T-helper 9 cell (primary cell): ENCODE data around the gene MORC3.
A peak's percentile ranks its signal among the peaks of the same experiment; 100 is the strongest.
"Not testable (repeated sequence)": the region's sequence is repeated elsewhere in the genome, so short reads cannot be mapped to it uniquely, and the experiment has no call there.

Experiments used
- DNase-seq: peaks from one replicate; pipeline ENCODE4 v3.0.0-alpha.2; 2020
- total RNA-seq, 2 donors: gene quantifications; one replicate each; lab custom pipeline; 2026; lab: John Stamatoyannopoulos, UW

Gene MORC3, protein sequence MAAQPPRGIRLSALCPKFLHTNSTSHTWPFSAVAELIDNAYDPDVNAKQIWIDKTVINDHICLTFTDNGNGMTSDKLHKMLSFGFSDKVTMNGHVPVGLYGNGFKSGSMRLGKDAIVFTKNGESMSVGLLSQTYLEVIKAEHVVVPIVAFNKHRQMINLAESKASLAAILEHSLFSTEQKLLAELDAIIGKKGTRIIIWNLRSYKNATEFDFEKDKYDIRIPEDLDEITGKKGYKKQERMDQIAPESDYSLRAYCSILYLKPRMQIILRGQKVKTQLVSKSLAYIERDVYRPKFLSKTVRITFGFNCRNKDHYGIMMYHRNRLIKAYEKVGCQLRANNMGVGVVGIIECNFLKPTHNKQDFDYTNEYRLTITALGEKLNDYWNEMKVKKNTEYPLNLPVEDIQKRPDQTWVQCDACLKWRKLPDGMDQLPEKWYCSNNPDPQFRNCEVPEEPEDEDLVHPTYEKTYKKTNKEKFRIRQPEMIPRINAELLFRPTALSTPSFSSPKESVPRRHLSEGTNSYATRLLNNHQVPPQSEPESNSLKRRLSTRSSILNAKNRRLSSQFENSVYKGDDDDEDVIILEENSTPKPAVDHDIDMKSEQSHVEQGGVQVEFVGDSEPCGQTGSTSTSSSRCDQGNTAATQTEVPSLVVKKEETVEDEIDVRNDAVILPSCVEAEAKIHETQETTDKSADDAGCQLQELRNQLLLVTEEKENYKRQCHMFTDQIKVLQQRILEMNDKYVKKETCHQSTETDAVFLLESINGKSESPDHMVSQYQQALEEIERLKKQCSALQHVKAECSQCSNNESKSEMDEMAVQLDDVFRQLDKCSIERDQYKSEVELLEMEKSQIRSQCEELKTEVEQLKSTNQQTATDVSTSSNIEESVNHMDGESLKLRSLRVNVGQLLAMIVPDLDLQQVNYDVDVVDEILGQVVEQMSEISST
- total RNA-seq, result 145 to 259 reads per million in 2 donors

DNA sequence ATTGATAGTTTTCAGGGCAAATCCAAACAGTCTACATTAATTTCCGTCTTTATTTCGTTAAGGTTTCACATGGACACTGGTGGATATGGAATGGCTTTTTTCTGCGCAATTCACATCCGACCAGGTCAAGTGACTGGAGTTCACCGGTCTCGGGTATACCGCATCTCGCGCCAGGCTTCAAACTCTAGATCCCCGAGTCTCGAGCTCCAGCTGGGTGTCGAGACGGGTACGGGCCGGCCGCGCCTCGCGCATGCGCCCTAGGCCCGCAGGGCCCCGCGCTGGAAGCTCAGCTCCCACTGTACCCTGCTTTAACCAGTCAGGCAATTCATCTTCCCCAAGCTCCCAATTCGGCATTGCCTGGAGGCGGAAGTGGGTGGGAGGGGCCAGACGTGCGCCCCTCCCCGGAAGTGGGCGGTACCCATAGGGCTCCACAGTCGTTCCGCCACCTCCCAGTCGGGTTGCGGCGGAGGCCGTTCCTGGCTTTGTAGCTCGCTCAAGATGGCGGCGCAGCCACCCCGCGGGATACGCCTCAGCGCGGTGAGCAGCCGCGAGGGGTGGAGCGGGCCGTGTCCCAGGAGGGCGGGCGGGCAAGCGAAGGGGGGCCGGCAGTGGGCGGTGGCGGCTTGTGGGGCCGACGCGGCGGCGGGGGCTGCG is at the start of gene MORC3:
MORC3 (plus strand) TSS at position 431 of the 654 bp plus-strand sequence; CDS start at position 499, 68 bp downstream.
- peak; percentile 97 for DNase-seq

DNA sequence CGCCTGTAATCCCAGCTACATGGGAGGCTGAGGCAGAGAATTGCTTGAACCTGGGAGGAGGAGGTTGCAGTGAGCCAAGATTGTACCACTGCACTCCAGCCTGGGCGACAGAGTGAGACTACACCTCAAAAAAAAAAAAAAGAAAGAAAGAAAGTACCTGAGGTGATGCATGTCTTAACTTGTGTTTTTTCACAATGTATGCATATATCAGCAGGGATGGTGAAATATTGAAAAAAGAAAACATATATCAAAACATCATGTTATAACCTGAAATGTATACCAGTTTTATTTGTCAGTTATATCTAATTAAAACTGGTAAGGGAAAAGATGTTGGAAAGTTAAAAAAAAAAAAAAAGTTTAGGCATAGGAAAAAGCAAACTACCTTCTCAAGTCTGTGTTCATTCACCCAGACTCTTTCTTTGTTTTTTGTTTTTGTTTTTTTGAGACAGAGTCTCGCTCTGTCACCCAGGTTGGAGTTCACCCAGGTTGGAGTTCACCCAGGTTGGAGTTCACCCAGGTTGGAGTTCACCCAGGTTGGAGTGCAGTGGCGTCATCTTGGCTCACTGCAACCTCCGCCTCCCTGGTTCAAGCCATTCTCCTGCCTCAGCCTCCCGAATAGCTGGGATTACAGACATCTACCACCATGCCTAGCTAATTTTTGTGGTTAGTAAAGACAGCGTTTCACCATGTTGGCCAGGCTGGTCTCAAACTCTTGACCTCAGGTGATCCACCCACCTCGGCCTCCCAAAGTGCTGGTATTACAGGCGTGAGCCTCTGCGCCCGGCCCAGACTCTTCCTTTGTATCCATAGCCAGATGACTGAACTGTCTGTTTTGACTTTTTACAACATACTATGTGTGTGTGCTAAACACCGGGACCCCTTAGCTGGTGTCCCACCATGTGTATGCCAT is 49.0 kb upstream of the MORC3 start:
- not testable (repeated sequence) for DNase-seq

DNA sequence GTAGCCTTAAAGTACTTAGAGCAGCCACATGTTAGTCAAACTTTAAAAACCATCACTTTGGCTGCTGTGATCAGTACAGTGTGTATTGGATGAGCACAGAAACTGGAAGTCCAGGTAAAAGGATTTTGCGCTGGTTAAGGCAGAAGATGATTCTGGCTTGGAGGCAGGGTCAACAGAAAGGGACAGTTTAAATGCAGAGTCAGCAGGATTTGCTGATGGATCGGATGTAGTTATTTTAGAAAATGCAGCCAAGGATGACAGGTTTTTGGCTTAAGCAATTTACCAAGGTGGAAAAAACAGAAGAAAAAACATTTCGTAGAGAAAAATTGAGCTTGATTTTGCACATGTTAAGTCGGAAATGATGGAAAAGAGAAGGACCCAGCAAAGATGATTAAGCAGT is 45.9 kb upstream of the MORC3 start:
- no peak for DNase-seq

DNA sequence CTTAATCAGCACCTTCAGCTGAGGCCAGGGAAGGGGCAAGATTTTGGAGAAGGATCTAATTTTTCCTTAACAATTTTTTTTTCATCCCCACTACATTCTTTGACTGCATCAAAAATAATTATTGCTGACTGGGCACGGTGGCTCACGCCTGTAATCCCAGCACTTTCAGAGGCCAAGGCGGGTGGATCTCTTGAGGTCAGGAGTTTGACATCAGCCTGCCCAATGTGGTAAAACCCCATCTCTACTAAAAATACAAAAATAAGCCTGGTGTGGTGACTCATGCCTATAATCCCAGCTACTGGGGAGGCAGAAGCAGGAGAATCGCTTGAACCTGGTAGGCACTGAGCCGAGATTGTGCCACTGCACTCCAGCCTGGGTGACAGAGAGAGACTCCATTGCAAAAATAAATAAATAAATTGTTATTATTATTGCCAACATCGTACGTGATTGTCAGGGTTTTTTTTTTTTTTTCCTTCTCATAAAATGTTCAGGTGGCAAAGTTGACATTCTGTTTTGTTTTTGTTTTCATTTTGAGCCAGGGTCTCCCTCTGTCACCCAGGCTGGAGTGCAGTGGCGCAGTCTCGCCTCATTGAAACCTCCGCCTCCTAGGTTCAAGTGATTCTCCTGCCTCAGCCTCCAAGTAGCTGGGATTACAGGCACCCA is 37.3 kb upstream of the MORC3 start:
- DNase-seq, result no peak

DNA sequence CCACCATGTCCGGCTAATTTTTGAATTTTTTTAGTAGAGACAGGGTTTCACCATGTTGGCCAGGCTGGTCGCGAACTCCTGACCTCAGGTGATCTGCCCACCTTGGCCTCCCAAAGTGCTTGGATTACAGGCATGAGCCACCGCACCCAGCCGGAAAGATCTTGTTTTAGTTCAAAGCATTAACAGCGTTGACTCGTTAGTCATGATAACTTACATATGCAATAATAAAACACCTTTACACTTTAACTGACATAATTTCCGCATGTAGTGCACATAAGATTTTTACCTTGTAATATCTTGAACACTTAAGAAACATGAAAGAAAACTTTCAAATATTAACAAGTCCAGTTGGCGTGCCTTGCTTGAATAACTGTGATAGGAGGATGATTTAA is 36.8 kb upstream of the MORC3 start:
- DNase-seq, result not testable (repeated sequence)

DNA sequence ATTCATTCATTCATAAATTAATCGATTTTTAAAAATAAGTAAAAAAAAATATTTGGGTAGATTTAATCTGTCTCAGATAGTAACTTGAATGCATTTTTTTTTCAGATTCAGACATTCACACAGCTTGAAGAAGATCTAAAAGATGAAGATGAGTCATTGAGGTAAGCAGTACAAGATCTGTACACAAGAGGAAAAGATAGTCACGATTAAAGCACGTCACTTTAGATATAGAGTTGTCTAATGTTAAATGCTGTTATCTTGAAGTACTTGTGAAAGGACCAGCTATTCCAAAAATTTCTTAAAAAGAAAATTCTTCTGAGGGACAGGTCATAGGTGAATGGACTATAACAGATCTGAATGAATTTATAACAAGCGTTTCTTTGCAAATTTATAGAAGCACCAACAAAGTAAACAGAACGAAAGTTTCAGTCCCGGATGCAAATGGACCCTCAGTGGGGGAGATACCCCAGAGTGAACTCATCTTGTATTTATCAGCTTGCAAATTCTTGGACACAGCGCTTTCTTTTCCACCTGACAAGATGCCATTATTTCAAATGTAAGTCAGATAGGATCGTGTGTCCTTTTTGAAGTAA is 31.2 kb upstream of the MORC3 start:
- no peak for DNase-seq

DNA sequence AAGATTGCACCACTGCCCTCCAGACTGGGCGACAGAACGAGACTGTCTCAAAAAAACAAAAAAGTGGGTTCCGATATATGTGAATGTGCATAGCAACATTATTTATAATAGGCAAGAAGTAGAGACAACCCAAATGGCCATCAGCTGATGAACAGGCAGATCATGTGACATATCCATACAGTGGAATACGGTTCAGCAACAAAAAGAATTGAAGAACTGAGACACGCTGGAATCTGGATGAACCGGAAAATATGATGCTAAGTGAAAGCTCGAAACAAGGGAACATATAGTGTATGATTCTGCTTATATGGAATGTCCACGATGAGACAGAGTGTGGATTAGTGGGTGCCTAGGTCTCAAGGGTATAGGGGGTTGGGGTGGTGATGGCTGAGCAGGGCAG is 28.5 kb upstream of the MORC3 start:
- no peak for DNase-seq

DNA sequence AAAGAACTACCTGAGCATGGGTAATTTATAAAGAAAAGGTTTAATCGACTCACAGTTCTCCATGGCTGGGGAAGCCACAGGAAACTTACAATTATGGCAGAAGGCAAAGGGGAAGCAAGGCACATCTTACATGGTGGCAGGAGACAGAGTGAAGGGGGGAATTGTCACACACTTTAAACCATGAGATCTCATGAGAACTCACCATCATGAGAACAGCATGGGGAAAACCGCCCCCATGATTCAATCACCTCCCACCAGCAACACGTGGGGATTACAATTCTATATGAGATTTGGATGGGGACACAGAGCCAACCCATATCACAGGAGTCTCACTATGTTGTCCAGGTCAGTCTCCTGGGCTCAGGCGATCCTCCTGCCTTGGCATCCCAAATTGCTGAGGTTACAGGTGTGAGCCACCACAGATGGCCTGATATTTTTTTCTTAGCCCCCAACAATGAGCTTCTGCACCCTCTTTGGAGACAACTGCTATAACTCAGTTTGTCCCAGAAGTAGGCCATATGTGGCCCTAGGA is 22.5 kb upstream of the MORC3 start:
- no peak for DNase-seq

DNA sequence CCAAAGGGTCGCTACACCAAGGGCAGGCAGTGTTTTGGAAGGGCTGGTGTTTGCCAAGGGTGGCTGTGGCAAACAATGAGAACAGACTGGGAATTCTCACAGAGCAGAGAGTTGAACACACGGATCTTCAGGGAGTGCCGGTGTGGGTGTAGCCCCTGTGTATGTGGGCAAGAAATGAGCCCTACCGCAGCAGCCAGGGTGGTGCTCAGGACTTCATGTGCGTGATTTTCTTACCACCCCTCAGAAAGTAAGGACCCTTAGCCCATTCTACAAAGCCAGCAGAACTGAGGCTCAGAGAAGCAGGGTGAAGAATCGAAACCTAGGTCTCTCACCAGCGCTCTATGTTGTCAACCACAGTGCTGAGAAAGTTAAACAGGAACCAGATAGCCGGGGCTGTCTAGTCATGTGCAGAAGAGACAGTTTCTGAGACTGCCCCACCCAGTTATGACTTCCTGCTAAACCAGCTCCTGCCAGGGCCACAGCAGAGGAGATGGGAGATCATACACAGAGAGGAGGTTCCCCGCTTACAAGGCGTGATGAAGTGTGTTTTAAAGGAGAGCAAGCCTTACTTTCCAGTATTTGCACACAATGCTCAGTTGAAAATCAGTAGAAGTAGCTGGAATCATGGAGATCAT is 21.9 kb upstream of the MORC3 start:
- peak; percentile 50 for DNase-seq

DNA sequence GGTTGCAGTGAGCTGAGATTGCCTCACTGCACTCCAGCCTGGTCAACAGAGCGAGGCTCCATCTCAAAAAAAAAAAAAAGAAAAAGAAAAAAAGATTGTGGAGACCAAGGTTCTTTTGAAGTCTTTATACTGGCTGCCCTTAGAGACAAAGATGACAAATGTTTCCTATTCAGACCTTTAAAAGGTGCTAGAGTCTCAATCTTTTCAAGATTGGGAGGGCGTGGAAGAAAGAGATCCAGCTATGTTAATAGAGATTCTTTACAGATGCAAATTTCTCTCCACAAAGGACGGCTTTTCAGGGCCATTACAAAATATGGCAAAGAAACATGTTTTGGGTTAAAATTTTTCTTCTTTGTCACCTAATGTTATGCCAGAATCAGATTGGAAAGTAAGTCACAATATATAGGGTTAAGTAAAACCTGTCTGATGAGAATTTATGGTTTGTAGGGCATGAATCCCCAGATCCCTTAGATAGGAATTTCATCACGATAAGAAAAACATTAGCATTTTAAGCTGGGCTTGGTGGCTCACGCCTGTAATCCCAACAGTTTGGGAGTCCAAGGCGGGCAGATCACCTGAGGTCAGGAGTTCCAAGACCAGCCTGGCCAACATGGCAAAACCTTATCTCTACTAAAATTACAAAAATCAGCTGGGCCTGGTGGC is 13.0 kb upstream of the MORC3 start:
- DNase-seq, result no peak

DNA sequence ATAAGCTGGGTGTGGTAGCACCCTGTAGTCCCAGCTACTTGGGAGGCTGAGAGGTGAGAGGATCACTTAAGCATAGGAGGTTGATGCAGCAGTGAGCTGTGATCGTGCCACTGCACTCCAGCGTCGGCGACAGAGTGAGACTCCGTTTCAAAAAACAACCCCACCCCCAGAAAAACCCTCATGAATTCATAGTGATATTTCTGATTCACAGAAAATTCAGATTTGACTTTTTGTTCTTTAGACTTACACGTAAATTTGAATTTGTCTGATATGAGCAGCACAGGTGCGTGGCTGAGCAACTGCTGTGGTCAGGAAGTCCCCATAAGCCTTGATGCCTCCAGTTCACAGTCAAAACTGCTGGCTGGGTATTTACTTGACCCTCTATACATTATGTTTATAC is 10.0 kb upstream of the MORC3 start:
- no peak for DNase-seq

DNA sequence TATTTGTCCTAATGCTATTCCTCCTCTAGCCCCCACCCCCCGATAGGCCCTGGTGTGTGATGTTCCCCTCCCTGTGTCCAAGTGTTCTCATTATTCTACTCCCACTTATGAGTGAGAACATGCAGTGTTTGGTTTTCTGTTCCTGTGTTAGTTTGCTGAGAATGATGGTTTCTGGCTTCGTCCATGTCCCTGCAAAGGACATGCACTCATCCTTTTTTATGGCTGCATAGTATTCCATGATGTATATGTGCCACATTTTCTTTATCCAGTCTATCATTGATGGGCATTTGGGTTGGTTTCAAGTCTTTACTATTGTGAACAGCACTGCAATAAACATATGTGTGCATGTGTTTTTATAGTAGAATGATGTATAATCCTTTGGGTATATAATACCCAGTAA is 6.6 kb upstream of the MORC3 start:
- not testable (repeated sequence) for DNase-seq

DNA sequence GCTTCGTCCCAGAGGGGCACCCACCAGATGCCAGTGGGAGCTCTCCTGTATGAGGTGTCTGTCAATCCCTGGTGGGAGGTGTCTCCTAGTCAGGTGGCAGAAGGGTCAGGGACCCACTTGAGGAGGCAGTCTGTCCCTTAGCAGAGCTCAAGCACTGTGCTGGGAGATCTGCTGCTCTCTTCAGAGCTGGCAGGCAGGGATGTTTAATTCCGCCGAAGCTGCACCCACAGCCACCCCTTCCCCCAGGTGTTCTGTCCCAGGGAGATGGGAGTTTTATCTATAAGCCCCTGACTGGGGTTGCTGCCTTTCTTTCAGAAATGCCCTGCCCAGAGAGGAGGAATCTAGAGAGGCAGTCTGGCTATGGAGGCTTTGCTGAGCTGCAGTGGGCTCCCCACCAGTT is 4.0 kb upstream of the MORC3 start:
- not testable (repeated sequence) for DNase-seq

DNA sequence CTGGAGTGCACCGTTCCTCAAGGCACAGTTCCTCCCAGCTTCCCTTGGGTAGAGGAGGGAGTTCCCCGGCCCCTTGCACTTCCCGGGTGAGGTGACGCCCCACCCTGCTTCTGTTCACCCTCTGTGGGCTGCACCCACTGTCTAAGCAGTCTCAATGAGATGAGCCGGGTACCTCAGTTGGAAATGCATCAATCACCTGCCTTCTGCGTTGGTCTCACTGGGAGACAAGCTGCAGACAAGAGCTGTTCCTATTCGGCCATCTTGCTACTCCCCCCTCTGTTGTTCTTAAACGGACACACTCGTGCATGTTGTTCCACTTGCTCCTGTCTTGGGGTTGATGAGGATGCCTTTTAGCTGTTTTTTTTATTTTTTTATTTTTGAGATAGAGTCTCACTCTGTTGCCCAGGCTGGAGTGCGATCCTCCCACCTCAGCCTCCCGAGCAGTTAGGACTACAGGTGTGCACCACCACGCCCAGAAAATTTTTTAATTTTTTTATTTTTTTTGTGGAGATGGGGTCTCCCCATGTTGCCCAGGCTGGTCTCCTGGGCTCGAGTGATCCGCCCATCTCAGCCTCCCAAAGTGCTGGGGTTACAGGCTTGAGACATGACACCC is 3.0 kb upstream of the MORC3 start:
- no peak for DNase-seq

DNA sequence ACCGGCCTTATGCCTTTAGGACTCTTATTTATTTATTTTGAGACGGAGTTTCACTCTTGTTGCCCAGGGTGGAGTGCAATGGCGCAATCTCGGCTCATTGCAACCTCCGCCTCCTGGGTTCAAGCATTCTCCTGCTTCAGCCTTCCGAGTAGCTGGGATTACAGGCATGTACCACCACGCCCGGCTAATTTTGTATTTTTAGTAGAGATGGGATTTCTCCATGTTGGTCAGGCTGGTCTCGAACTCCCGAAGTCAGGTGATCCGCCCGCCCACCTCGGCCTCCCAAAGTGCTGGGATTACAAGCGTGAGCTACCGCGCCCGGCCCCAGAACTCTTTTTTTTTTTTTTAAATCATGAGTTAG is 611 bp upstream of the MORC3 start:
- DNase-seq, result not testable (repeated sequence)

DNA sequence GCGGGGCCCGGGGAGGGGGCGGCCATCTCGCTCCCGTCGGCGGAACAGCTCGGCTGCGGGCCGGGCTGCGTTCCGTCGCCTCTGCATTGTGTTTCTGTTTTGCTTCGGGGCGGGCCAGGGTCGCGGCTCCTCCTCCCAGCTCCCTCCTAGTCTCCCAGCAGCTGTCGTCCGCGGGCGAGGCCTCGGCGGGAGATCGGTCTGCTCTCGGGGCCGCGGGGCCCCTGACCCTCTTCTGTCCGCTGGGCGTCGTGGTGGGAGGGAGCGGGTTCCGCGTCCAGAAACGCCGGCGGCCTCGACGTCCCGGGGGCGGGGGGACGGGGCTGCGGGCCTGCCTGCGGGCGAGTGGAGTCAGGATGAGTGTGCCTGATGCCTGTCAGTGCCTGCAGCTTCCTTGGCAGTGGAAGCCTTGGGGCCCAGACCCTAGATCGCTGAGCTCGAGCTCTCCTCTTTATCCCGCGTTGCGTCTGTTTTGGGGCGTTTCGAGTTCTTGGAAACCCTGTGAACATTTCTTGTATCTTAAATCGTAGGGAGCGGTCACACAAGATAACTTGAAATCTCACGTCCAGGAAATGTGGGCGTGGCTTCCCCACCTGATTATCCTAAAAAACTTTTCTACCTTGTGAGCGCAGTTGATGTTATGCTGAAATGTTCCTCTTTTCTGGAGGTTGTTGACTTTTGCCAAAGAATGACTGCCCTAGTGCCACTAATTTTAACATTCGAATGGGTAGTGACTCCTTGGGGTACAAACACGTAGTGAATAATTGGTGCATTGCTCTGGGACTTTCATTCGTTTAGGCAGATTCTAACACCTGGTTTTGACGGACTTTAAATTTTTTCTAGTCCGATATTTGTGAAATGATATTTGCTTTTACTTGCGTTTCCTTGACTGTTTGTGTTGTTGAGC is 676 bp downstream of the MORC3 start:
- DNase-seq, result no peak

DNA sequence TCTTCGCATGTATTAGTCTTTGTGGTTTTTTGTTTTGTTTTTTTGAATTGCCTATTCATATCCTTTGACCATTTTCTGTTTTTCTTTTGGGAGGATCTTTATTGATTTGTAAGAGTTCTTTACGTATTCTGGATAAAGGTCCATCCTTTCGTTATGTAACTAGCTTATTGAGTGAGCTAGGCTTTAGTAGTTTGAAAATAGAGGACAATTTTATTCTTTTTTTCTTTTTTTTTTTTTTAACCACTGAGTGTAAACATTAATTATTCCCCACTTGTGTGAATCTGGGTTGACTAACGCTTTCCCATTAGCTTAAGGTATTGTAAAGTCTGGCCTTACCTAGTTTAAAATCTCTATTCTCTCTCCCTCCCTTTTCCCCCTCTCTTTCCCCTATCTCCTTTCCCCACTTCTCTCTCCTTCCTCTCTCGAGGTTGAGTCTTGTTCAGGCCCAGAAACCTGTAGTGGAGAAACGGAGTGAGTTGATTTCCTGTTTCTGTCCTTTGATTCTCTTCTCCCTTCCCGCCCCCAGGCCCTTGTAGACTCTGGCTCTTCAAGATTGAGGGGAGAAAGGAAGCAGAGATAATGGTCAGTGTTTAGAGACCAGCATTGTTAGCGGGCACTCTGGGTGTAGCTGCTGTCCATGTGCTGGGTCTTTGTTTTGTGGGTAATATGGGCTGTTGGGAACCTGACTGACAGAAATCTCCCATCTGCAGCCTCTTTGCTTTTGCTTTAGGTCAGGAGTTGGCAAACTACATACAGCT is 1.5 kb downstream of the MORC3 start:
- DNase-seq, result no peak

DNA sequence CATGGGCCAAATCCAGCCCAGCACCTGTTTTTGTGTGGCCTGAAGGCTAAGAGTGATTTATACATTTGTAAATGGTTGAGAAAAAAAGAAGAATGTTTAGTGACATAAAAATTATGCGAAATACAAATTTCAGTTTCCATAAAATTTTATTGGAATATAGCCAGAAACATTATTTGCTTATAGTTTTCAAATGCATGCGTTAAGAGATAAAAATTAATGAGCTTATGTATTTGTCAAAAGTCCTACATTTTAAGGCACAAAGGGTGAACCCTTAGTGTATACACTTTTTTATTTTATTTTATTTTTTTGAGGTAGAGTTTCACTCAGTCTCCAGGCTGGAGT is 2.1 kb downstream of the MORC3 start:
- no peak for DNase-seq
